Skeletal muscle satellite cell (primary cell): ENCODE results near the gene SAMD4A.

Experiments used
- H3K27me3 ChIP-seq: 2 replicates; pipeline ENCODE4 v1.7.0; 2013; ENCODE audit warnings: low read length; ENCODE audit not compliant: control insufficient read depth, insufficient read depth
- H3K36me3 ChIP-seq: 2 replicates; pipeline ENCODE4 v1.7.0; 2013; ENCODE audit warnings: mild to moderate bottlenecking, control low read depth, low read length; ENCODE audit not compliant: insufficient read depth
- H3K4me1 ChIP-seq: 2 replicates; pipeline ENCODE4 v1.7.0; 2013; ENCODE audit warnings: low read length; ENCODE audit not compliant: control insufficient read depth, insufficient read depth
- H3K4me2 ChIP-seq: 2 replicates; pipeline ENCODE4 v1.7.0; 2013; ENCODE audit warnings: mild to moderate bottlenecking, low read length
- H3K4me3 ChIP-seq: 2 replicates; pipeline ENCODE4 v1.7.0; 2013; ENCODE audit warnings: low read length
- H3K9ac ChIP-seq: 2 replicates; pipeline ENCODE4 v1.7.0; 2013; ENCODE audit warnings: mild to moderate bottlenecking, low read depth, low read length, moderate library complexity
- H3K9me3 ChIP-seq: replicated peaks from 2 replicates; pipeline ENCODE4 v1.7.0; 2013; ENCODE audit warnings: mild to moderate bottlenecking, control low read depth, low read length

The SAMD4A gene

DNA sequence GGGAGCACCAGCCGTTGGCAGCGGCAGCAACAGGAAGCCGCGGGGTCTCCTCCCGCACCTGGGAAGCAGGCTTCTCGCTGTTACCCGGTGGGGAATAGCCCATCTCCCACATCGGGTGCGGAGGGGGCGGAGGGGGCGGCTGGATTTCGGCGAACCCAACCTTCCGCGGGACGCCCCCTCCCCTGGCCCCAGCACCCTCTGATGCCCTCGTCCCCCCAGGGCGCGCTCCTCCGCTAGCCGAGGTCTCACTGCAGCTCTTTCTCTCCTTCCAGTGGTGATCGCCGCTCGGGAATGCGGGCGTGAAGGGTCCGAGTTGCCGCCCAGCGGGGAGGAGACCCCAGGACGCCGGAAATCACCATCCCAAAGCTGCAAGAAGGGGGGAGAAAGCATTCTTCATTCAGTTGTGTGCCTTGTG is 303 bp downstream of the SAMD4A start:
- H3K4me1 ChIP-seq: peaks cover 46% of the 10 kb centered on the region
- peaks cover 8% of the 10 kb centered on the region for H3K36me3 ChIP-seq
- no peaks in the 10 kb centered on the region for H3K9me3 ChIP-seq
- H3K4me2 ChIP-seq: peak overlapping the region; percentile 96
- peak overlapping the region; percentile 80 for H3K4me3 ChIP-seq
- no peaks in the 10 kb centered on the region for H3K27me3 ChIP-seq
- peak overlapping the region; percentile 95 for H3K9ac ChIP-seq

DNA sequence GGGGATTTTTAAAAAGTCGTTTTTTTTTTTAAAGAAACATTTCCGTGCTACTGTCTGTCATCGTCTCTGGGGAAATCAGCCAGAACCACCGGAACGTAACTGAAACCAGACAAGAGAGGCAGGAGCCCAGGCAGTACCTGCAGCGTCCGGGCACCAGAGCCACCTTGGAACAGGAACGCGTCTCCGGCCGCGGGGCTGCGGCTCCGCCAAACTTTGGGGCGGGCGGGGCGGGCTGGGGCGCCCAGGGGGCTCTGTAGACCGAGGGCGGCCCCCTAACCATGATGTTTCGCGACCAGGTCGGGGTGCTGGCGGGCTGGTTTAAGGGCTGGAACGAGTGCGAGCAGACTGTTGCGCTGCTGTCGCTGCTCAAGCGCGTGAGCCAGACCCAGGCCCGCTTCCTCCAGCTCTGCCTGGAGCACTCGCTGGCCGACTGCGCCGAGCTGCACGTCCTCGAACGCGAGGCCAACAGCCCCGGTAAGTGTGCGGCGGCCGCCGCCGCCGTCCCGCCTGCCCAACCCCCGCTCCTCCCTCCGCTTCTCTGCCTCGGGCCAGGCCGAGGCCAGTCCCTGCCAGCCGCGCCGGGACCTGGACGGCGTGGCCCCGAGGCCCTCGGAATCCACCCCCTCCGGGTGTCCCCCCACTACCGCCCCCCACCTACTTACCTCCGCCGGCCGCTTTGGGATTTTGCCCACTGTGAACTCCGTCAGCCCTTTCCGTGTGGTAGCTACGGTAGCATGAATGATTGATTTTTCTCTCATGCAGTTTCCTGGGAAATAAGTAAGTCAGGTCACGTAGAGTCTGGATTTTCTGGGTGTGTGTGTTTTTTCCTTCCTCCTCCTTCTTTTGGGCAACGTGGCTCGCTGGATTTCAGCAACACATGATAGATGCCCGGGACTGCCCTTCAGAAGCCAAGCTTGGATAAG is 972 bp downstream of the SAMD4A start:
- Histone ChIP-seq H3K9me3 (no peaks in the 10 kb centered on the region), H3K4me1 (peaks cover 44% of the 10 kb centered on the region), H3K4me3 (peak overlapping the region; percentile 80), H3K9ac (peak overlapping the region; percentile 95), H3K36me3 (peaks cover 14% of the 10 kb centered on the region), H3K27me3 (no peaks in the 10 kb centered on the region), H3K4me2 (peak overlapping the region; percentile 96)

DNA sequence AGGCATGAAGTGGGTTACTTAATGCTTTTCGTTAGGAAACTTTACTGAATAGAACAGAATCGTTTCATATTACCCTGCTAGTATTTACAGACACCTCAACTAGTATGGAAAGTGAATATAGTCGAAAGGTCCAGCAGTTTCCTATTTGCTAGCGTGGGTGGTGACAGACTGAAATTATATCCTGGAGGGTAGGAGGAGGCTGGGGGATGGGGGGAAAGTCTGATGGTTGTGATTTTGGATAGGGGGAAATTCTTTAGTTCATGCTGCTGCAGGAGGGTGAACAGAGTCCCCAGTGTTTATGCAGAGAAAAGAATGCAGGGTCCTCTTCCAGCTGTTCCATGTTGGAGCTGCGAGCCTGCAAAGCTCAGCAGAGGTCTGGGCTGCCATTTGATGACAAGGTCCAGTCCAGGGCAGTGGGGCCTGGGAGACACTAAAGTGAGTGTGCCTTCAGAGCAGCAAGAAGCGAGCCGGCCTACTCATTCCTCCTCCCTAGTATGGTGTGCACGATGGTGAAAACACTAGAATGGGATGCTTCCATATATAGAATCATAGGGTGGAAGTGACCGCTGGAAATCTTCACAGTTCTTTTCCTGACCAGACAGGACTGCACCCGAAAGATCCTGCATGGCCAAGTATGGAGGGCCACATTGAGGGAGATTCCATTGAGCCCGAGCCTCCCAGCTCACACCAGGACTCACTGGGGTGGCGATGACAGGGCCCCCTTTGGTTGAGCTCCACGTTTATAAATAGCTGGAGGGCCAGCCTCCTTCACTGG is 2.1 kb downstream of the SAMD4A start:
- Histone ChIP-seq H3K4me3 (peak overlapping the region; percentile 80), H3K9me3 (no peaks in the 10 kb centered on the region), H3K4me1 (peaks cover 41% of the 10 kb centered on the region), H3K9ac (peak overlapping the region; percentile 95), H3K4me2 (peak overlapping the region; percentile 96), H3K27me3 (no peaks in the 10 kb centered on the region), H3K36me3 (peaks cover 25% of the 10 kb centered on the region)

DNA sequence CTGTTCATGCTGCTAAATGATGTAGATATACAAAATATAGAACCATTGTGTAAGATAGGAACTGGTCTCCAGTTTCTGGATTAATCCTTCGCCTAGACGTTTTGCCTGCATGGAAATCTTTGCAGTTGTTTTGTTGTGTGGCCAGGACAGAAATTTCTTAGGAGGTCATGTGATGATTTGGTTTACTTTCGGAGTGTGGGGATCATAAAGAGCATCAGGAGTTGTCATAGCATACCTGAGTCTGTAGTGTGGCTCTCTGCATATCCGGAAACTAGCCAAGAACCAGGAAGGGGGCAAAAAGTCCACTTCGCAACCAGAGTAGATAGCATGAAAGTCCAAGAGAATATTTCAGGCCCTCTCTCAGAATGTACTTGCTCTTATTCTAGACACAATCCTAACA is 3.1 kb downstream of the SAMD4A start:
- Histone ChIP-seq H3K9ac (peak overlapping the region; percentile 95), H3K36me3 (peaks cover 26% of the 10 kb centered on the region), H3K9me3 (no peaks in the 10 kb centered on the region), H3K4me1 (peaks cover 31% of the 10 kb centered on the region), H3K4me2 (peak overlapping the region; percentile 96), H3K4me3 (peak overlapping the region; percentile 80), H3K27me3 (no peaks in the 10 kb centered on the region)

DNA sequence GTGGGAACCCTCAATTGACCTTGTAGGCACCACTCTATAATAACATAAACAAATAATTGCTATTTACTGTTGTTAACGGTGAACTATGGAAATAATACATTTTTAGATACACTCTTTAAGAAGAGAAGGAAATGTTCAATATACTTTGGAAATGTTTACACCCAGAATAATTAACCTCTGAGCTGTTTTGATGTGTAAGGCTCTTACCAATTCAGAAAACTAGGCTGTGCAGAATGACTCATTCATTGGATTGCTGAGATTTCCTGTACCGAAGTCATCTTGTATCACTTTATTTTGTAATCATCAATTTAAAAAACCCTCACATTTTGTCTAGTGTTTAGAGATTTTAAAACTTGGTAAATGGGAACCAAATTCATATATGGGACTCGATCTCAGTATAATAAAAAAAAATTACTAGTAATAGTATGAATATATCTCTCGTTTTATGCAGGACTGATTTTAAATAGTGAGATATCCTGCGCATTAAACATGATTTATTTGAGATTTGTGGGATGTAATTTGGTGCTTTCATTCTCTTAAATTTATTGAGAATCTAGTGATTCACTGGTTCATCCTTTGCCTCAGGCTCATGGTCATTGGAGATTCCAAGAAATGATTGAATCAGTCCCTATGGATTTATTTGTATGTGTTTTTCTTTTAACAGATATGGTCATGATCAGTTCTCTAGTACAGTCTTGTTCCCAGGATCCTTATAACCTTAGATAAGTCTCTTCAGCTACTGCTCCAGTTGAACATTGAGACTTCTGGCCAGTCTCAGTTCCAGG is 3.9 kb downstream of the SAMD4A start:
- no peaks in the 10 kb centered on the region for H3K27me3 ChIP-seq
- peak overlapping the region; percentile 96 for H3K4me2 ChIP-seq
- H3K4me3 ChIP-seq: peak overlapping the region; percentile 80
- peaks cover 27% of the 10 kb centered on the region for H3K4me1 ChIP-seq
- peaks cover 26% of the 10 kb centered on the region for H3K36me3 ChIP-seq
- H3K9me3 ChIP-seq: no peaks in the 10 kb centered on the region
- H3K9ac ChIP-seq: peak overlapping the region; percentile 95

DNA sequence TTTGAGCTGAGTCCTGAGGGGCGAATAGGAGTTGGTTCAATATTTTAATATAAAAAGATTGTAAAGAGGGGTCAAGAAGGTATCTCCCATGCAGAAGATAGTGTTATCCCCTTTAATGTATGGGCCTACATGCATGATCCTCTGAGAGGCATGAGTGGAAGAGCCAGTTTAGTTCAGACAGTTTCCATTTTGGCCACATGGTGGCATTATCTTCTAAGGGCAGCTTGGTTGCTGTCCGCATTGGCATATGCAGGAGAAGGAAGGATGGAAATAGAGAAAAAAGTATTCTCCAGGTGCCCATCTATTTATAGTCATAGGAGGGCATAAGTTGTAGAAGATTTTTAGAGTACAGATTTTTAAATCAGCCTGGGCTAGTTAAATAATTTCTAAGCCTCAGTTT is 5.4 kb downstream of the SAMD4A start:
- Histone ChIP-seq H3K9ac (no peak overlapping the region), H3K36me3 (peaks cover 33% of the 10 kb centered on the region), H3K4me3 (no peak overlapping the region), H3K27me3 (no peaks in the 10 kb centered on the region), H3K4me2 (no peak overlapping the region), H3K9me3 (no peaks in the 10 kb centered on the region), H3K4me1 (peaks cover 32% of the 10 kb centered on the region)

DNA sequence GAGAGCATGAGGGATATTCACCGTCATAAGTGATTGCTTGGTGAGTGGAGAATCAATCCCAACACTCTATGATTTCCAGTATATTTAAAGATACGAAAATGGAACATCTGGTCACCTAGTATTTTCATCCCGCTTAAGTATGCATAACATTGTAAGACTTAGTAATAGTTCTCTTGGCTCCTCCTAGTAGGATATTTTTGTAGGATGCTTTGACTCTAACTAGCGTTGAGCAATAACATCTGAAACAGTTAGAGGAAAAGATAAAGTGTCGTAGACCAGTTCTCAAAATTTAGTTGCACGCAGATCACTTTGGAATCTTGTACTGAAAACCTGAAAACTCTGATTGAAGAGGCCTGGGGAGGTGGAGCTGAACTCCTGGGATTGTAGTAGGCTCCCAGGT is 7.6 kb downstream of the SAMD4A start:
- no peak overlapping the region for H3K9ac ChIP-seq
- H3K4me1 ChIP-seq: peaks cover 34% of the 10 kb centered on the region
- H3K9me3 ChIP-seq: no peaks in the 10 kb centered on the region
- no peak overlapping the region for H3K4me2 ChIP-seq
- peaks cover 33% of the 10 kb centered on the region for H3K36me3 ChIP-seq
- H3K4me3 ChIP-seq: no peak overlapping the region
- H3K27me3 ChIP-seq: no peaks in the 10 kb centered on the region

DNA sequence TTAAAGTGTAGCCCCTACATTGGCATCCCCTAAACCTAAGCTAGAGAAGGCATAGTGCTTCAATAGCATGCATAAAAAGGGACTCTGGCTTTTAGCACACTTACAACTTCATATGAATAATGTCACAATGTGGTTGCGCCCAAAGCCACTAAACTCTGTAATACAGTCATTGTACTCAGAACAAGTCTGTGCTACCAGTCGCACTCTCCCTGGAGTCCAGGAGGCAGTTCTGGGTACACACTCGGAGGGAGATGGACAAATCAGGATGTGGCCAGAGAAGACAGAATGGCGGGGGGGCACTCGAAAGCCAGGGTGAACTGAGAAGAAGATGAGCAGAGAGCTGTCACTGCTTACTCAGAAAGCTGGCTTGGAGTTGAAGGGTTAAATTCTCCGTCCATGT is 10.6 kb downstream of the SAMD4A start:
- Histone ChIP-seq H3K9ac (no peak overlapping the region), H3K36me3 (peaks cover 26% of the 10 kb centered on the region), H3K4me3 (no peak overlapping the region), H3K4me2 (no peak overlapping the region), H3K27me3 (no peaks in the 10 kb centered on the region), H3K9me3 (no peaks in the 10 kb centered on the region), H3K4me1 (peaks cover 16% of the 10 kb centered on the region)

DNA sequence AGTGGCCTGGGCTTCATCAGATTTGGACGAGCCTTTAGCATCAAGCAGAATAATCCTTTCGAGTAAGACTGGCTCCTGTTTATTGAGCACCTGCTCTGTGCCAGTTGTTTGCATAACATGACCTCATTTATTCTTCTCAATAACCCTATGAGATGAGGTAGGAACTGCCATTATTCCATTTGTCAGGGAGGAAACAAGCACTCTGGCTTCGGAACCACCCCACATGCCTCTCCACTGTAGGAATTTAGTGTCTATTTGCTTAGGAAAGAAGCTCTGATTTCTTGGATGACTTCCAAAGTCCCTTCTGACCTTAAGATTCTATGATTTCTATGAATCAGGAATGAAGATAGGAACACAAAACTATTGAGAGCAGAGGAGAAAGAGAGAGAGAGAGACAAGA is 11.0 kb downstream of the SAMD4A start:
- Histone ChIP-seq H3K9ac (no peak overlapping the region), H3K36me3 (peaks cover 21% of the 10 kb centered on the region), H3K4me3 (no peak overlapping the region), H3K4me1 (peaks cover 16% of the 10 kb centered on the region), H3K9me3 (no peaks in the 10 kb centered on the region), H3K27me3 (no peaks in the 10 kb centered on the region), H3K4me2 (no peak overlapping the region)

DNA sequence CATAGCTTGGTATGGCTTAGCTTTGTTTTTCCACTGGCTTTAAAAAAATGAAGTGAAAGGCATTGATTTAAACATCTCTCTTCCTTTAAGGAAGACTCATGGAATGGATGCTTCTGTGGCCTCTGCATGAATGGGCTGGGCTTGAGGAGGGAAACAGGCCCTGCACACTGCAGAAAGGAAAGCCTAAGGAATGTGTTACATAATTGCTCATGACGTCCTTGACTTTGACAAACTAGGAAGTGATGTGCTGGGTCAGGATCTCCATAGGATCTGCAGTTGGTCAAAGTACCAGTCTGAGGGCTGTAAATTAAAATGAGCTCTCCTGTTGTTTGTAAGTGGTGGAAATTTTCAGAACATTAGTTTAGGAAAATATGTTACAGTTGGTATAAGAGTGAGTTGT is 12.7 kb downstream of the SAMD4A start:
- Histone ChIP-seq H3K27me3 (no peaks in the 10 kb centered on the region), H3K4me3 (no peak overlapping the region), H3K36me3 (peaks cover 17% of the 10 kb centered on the region), H3K9ac (no peak overlapping the region), H3K4me1 (peaks cover 16% of the 10 kb centered on the region), H3K4me2 (no peak overlapping the region), H3K9me3 (no peaks in the 10 kb centered on the region)

DNA sequence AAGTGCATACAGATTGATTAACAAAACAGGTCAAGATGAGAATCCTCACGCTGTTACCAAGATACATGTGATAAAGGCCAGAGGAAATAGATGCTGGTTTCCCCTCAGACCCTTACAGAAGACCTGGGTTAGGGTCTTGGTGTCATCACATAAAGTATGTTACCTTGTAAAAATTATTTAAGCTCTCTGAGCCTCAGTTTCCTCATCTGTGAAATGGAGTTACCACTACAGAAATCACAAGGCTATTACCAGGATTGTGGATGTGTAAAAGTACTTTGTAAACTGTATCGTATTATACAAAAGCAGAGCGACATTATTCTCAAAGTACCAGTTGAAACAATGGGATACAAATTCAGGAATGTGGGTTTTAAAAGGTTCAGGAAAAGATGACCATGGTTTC is 14.0 kb downstream of the SAMD4A start:
- H3K9me3 ChIP-seq: no peaks in the 10 kb centered on the region
- no peak overlapping the region for H3K4me2 ChIP-seq
- H3K27me3 ChIP-seq: no peaks in the 10 kb centered on the region

More for the DNA sequence above, 14.0 kb downstream of the SAMD4A start:
- no peak overlapping the region for H3K9ac ChIP-seq
- peaks cover 17% of the 10 kb centered on the region for H3K36me3 ChIP-seq
- H3K4me3 ChIP-seq: no peak overlapping the region
- H3K4me1 ChIP-seq: peaks cover 16% of the 10 kb centered on the region
